AG09309 (cell line): Measurements from ENCODE around the gene CDKN2B-AS1.

ENCODE experiments used
- DNase-seq: peaks from one replicate; pipeline ENCODE4 v3.0.0-alpha.2; 2010; ENCODE audit warnings: low read depth
- H3K4me3 ChIP-seq: 2 replicates; pipeline ENCODE4 v1.5.1; 2011; ENCODE audit warnings: mild to moderate bottlenecking, low read depth, low read length, moderate library complexity; ENCODE audit not compliant: control insufficient read depth
- TF ChIP-seq, protein P1 (sequence below): IDR thresholded peaks from 2 replicates; pipeline ENCODE4 v1.5.1; 2011; ENCODE audit warnings: mild to moderate bottlenecking, low read depth, low read length, inconsistent platforms; ENCODE audit not compliant: insufficient read depth, control insufficient read depth; ENCODE audit errors: missing control alignments

CDKN2B-AS1 gene

DNA sequence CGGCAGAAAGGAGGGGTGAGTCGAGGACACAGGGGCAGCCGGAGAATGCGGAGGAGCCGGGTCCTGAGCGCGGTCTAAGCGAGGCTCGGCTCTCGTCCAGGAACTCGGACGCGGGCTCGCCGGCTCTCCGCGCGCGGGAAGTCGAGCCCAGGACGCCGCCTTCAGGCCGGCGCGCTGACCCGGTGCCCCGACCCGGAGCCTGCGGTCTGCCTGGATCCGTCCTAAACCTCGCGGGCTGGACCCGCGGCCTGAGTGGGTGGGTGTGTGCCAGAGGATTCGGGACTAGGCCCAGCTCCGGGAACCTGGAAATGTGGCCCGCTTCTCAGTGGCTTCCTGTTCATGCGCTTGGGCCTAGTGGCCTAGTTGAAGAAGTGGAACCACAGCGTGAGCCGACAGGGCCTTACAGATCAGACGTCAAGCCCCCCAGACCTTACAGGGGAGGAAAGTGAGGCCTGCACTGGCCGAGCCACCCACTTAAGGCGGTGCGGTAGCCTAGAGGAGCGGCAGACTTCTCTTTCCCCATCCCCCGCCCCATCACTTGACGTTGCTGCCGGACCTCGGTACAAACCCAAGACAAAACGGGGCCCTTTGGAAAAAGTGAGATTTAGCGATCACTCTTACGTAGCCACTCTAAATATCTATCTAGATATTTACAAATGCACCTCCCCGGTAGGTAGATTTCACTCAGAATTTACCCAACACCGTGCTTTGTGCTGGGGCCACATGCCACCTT lies 1.2 kb downstream of the CDKN2B-AS1 start:
- TF ChIP-seq, protein P1, sequence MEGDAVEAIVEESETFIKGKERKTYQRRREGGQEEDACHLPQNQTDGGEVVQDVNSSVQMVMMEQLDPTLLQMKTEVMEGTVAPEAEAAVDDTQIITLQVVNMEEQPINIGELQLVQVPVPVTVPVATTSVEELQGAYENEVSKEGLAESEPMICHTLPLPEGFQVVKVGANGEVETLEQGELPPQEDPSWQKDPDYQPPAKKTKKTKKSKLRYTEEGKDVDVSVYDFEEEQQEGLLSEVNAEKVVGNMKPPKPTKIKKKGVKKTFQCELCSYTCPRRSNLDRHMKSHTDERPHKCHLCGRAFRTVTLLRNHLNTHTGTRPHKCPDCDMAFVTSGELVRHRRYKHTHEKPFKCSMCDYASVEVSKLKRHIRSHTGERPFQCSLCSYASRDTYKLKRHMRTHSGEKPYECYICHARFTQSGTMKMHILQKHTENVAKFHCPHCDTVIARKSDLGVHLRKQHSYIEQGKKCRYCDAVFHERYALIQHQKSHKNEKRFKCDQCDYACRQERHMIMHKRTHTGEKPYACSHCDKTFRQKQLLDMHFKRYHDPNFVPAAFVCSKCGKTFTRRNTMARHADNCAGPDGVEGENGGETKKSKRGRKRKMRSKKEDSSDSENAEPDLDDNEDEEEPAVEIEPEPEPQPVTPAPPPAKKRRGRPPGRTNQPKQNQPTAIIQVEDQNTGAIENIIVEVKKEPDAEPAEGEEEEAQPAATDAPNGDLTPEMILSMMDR = peak; percentile 21
- DNase-seq = no peak

DNA sequence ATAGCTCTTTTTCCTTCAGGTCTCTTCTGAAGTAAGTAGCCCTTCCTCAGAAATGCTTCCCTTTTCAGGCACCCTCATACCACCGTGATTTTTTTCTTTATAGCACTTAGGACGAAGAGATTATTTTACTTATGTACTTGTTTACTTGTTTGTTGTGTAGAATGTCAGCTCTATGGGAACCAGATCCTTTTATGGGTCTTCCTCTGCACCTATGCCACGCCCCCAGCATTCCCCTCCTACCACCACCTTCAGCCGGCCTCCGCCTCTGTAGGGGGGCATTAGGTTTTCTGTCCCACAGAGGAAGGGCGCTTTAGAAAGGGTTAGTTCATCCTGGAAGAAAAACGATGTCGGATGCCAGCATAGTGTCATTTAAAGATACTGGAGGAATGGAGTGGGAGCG lies 1.8 kb downstream of the CDKN2B-AS1 start:
- TF ChIP-seq, protein P1 = no peak
- no peak for DNase-seq
- H3K4me3 ChIP-seq = no peak overlapping the region

More for the DNA sequence above, 1.2 kb downstream of the CDKN2B-AS1 start:
- H3K4me3 ChIP-seq = peak overlapping the region; percentile 85

DNA sequence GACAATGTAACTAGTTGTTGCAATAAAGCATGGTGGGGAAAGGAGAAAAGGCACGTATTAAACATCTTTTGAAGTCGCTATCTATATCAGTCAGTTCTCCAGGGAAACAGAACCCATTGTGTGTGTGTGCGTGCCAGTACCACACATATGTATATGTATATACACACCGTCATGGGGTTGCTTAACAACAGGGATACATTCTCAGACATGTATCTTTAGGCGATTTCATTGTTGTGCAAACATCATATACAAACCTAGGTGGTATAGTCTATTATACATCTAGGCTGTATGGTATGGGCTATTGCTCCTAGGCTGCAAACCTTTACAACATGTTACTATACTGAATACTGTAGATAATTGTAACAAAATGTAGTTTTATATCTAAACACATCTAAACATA lies 2.3 kb downstream of the CDKN2B-AS1 start:
- H3K4me3 ChIP-seq = no peak overlapping the region
- TF ChIP-seq, protein P1 = no peak
- no peak for DNase-seq

DNA sequence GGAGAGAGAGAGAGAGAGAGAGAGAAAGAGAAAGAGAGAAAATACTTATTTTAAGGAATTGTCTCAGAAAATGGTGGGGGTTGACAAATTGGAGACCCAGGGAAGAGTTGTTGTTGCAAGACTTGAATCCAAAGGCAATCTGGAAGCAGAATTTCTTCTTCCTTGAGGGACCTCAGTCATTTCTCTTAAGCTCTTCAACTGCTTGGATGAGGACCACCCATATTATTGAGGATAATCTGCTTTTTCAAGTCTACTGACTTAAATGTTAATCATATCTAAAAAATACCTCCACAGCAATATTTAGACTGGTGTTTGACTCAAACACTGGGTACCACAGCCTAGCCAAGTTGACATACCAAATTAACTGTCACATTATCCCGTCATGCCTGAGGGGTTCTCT lies 2.9 kb downstream of the CDKN2B-AS1 start:
- TF ChIP-seq, protein P1 = no peak
- H3K4me3 ChIP-seq = no peak overlapping the region
- no peak for DNase-seq

DNA sequence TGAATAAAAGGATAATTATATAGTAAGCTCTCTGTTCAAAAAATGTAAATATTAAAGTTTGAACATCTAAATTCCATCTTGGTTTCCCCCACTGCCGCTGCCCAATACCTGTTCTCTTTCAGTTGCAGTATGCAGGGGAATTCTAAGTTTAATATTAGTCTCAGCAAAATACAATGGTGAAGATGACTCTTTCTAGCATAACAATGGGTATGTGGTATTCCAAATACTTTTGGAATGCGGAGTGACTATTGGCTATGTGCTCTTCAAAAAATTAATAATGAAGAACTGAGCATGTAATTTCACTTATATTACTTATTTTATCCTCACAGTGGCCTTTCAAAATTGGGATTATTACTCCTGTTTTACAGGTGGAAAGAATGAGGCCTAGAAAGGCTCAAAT lies 3.4 kb downstream of the CDKN2B-AS1 start:
- TF ChIP-seq, protein P1 = no peak
- no peak overlapping the region for H3K4me3 ChIP-seq
- no peak for DNase-seq

DNA sequence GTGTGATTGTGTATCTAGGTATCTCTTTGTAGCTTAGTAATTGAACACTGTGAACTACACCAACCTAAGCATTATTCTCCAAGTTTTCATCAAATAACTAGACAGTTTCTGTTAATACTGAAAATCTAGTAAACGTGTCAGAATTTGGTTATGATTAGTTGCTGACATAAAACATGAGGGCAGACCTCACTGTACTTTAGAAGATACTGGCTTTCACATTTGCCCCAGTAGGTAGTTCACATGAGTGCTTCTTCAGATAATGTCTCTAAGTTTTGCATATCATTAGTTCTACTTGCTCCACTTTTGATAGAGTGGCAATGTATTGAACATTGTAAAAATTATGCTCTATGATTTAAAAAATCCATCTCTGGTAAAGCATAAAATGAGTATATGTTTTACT lies 7.4 kb downstream of the CDKN2B-AS1 start:
- TF ChIP-seq, protein P1 = no peak
- no peak for DNase-seq
- H3K4me3 ChIP-seq = no peak overlapping the region

DNA sequence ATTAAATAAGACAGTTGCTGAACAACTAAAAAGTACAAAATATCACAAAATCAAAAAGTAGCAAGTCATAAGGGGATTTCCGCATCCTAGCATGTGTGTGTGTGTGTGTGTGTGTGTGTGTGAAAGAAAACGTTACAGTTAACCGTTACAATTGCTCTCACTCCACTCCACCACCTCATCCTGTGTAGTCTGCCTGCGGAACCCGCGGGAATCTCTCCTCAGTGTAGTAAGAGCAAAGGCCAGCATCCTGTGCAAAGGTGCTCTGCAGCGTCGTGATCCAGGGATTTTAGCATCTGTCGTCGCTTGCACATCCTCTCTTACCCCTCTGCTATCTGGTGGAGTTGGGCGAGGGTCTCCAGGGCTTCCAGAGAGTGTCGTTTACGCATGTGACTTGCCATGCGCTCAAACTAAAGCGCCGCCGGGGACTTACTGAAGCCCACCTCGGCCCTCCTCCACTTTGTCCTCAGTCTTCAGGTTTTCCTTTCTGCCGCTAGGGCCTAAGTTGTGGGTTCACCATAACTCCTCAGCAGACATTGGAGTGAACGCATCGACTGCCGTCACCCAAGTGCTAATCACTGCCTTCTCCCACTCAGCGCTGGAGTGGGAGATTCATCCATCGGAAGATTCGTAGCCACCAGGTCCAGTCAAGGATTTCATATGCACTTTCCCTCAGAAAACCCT lies 10.6 kb downstream of the CDKN2B-AS1 start:
- no peak overlapping the region for H3K4me3 ChIP-seq
- DNase-seq = no peak
- TF ChIP-seq, protein P1 = no peak
